ENCODE data around the gene UCN3. TPM values are rescaled to one million over a fixed set of nuclear protein-coding genes. Genes with fewer than 3 reads are reported as not detected.

UCN3 gene
- total RNA-seq, 2 experiments from 2014 or later = not detected

DNA sequence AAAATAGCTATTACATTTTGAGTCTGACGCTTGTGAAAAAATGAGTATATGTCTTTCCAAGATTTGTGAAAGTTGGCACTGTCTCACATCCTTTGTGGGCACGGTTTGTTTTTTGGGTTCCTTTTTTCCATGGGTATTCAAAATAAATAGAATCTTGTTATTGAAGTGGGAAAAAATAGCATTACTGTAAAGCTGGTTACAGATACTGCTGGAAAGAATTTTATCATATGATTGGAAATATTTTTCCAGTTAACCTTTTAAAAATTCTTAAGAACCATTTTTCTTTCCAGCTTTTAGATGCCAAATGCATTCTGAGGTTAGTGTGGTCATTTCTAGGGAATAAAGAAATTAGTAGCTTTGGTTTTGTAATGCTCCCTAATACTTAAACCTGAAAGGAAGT lies 59.0 kb downstream of the UCN3 start:
- Histone ChIP-seq H3K27ac (ENCODE audit: low read depth in 1 of 2, low read length in 2 of 2) (no peak overlapping the region), H3K4me1 (ENCODE audit: insufficient read depth, low read length) (no peaks in the 10 kb centered on the region), H3K4me3 (ENCODE audit: low read length) (no peak overlapping the region), H3K36me3 (ENCODE audit: insufficient read depth, low read length) (no peaks in the 10 kb centered on the region), H3K27me3 (ENCODE audit: control insufficient read depth in 1 of 2, insufficient read depth in 2 of 2, low read length in 2 of 2) (no peaks in the 10 kb centered on the region), H3K9me3 (ENCODE audit: control insufficient read depth in 1 of 2, insufficient read depth in 1 of 2, low read length in 2 of 2) (no peaks in the 10 kb centered on the region)
- no peak for DNase-seq
- Mint-ChIP-seq H3K4me1 (ENCODE audit: low read depth) (no peaks in the 10 kb centered on the region), H3K9me3 (peaks cover 8% of the 10 kb centered on the region), H3K27me3 (no peaks in the 10 kb centered on the region), H3K4me3 (no peak overlapping the region), H3K36me3 (ENCODE audit: low read depth) (peaks cover 6% of the 10 kb centered on the region), H3K27ac (no peak overlapping the region)
- TF ChIP-seq, protein P1, sequence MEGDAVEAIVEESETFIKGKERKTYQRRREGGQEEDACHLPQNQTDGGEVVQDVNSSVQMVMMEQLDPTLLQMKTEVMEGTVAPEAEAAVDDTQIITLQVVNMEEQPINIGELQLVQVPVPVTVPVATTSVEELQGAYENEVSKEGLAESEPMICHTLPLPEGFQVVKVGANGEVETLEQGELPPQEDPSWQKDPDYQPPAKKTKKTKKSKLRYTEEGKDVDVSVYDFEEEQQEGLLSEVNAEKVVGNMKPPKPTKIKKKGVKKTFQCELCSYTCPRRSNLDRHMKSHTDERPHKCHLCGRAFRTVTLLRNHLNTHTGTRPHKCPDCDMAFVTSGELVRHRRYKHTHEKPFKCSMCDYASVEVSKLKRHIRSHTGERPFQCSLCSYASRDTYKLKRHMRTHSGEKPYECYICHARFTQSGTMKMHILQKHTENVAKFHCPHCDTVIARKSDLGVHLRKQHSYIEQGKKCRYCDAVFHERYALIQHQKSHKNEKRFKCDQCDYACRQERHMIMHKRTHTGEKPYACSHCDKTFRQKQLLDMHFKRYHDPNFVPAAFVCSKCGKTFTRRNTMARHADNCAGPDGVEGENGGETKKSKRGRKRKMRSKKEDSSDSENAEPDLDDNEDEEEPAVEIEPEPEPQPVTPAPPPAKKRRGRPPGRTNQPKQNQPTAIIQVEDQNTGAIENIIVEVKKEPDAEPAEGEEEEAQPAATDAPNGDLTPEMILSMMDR (IDR thresholded peaks at IDR 0.05) = no peak
- ATAC-seq (ENCODE audit: poor library complexity) = no peak
- ChIA-PET CTCF (no interaction called here), POLR2A (no interaction called here)
- intact Hi-C loops (cut with DNase I, micrococcal nuclease) = no loop called here

Other genes with a start within 250 kb of the UCN3 start
- under 1 TPM; 0.27 to 0.28 TPM for gene AKR1C8, start 179.8 kb upstream of the UCN3 start, total RNA-seq
- not detected for gene AKR1C4, start 168.1 kb upstream of the UCN3 start, total RNA-seq
- gene TUBAL3, start 39.9 kb downstream of the UCN3 start, total RNA-seq = not detected
- gene NET1, start 47.6 kb downstream of the UCN3 start, total RNA-seq = 10 to 100 TPM; 29.0 to 30.5 TPM
- not detected for gene CALML5, start 134.6 kb downstream of the UCN3 start, total RNA-seq
- not detected for gene CALML3, start 160.0 kb downstream of the UCN3 start, total RNA-seq